Hematopoietic multipotent progenitor cell treated with erythropoietin and hydrocortisone succinate and interleukin-3 and kit ligand, for 6 days (in vitro differentiated cells): ENCODE results near the gene TMEM169.
A peak's percentile ranks its signal among the peaks of the same experiment; 100 is the strongest.
"Not testable (repeated sequence)": the region's sequence is repeated elsewhere in the genome, so short reads cannot be mapped to it uniquely, and the experiment has no call there.

Experiments
- DNase-seq: peaks from one replicate; pipeline ENCODE4 v3.0.0-alpha.2; 2015

TMEM169 gene

GRCh38 chr2:216072473-216072872 lies 9.2 kb upstream of the TMEM169 start:
- no peak for DNase-seq

- DNase-seq = peak; percentile 21
These were observed 7.9 kb upstream of the TMEM169 start for GRCh38 chr2:216073773-216074172.

GRCh38 chr2:216074380-216074779 lies 7.3 kb upstream of the TMEM169 start:
- no peak for DNase-seq

DNA sequence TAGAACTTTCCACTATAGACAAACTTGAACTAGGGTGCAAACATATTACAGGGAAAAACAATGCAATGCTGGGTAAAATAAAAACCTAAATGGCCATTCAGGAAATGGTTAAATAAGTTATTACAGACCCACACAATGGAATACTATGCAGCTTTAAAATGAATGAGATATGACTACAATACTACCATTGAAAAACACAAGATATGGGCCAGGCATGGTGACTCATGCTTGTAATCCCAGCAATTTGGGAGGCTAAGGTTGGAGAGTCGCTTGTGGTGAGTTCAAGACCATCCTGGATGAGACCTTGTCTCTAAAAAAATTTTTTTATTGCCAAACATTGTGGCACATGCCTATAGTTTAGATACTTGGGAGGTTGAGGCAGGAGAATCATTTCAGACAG lies 6.9 kb upstream of the TMEM169 start:
- DNase-seq = no peak

- no peak for DNase-seq
These were observed 5.9 kb upstream of the TMEM169 start for GRCh38 chr2:216075510-216076485.

DNA sequence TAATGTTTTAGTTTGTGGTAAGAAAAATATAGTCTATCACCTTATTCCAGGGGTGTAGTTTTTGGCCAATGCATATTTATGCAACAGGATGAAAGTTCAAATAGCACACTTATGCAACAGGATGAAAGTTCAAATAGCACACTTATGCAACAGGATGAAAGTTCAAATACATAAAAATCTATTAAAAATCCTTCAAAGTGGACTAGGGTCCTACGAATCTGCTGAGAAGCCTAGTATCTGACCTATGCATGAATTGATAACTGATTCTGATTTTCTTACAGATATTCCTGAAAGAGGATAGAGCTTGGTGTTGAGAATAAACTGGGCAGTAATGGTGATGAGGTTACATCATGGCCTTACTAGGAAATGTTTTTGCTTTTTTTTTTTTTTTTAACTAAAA lies 2.9 kb upstream of the TMEM169 start:
- DNase-seq = no peak

- not testable (repeated sequence) for DNase-seq
These were observed 1.7 kb upstream of the TMEM169 start for GRCh38 chr2:216080048-216080447.

DNA sequence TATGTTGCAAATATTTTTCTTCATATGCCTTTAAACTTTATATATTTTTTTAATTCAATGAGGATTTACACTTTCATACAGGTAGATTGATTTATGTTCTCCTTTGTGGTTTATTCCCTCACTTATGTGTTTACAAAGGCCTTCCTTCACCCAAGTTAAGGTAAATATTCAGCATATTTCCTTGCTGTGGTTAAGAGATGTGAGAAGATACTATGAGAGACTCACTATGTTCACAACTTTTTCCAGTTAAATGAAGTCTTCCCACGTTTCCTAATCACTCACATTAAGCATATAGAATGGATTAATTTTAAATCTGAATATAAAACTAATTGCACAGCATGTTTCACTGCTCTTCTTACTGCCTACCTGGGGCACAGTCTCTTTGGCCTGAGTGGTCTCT lies 707 bp upstream of the TMEM169 start:
- DNase-seq = no peak

DNA sequence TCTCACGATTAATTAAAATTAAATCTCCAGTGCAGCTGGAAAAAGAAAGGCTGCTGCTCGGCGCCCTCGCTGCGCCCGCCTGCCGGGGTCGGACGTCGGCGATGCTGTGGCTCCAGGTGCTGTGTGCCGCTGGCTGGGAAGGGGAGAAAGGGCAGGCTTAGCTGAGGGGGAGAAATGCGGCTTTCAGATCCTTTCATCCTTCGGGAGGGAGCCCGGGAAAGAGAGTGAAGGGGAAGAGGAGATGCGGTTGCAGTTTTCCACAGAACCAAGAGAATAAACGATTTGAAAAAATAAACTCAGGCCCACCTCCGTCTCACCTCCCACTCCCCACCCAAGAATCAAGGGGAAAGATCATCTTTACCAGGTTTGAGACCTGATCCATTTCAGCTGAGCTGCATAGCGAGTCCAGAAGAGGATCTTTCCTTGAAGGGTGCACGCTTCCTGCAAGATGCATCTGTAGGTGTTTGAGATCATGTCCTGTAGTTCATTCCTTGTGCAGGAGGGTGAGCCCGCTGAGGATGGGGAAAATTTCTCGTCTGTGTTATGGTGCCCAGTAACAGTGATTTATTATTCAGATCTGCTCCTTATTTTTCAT lies 495 bp downstream of the TMEM169 start:
- DNase-seq = no peak

DNA sequence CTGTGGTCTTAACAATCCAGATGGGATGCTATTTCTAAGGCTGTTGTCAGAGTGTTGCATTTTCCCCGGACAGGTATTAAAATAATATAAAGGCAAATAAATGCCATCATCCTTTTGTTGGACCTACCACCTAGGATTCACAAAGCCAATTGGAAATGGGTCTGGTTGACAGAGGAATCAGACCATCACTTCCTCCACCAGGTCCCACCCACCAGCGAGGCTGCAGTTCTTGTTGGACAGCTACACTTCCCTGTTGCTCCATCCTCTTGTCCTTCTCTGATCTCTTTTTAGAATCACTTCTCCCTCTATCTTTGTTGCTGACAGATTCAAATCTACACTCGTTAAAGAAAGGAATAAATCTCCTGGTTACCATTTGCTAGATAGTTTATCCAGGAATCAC lies 1.1 kb downstream of the TMEM169 start:
- DNase-seq = peak; percentile 40

GRCh38 chr2:216083464-216084281 lies 2.0 kb downstream of the TMEM169 start:
- DNase-seq = no peak

DNA sequence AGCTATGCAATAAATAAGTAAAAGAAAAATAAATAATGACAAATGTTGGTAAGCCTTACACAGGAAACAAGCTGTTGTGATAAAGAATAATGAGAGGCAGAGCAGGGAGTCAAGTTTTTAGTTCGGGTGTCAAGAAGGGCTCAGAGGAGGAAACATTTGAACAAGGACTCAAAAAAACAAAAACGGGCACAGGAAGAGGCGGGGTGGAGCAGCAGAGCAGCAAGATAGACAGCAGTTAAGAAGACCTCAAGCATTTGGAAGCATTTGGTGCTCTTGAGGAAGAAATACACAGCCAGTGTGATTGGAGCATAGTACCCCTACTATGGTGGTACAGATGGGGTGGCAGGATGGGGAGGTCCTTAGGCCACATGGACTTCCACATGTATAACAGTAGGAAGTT lies 2.8 kb downstream of the TMEM169 start:
- peak; percentile 66 for DNase-seq

DNA sequence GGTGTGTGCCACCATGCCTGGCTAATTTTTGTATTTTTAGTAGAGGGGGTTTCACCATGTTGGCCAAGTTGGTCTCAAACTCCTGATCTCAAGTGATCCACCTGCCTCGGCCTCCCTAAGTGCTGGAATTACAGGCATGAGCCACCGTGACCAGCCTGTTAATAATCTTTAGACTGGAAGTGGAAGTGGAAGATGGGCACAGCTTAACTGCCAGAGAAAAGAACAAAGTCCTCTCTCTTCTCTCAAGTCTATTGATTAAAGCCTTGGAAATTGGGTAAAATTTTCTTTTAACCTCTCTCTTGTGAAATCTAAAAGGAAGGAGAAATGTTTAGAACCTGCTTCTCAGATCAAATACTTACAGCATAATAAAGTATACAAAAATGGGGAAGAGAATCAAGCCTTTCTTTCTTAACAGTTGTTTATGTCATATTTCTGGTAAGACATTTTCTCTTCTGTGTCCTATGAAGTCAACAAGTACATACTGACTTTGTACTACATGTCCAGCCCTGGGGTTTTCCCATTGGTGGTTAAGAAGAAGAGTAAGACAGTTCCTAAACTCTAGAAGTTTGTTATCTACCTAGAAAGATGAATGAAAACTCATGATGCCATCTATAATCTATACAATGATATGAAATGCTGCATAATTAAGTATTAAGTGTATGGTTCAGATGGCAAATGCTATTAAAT lies 4.6 kb downstream of the TMEM169 start:
- no peak for DNase-seq

DNA sequence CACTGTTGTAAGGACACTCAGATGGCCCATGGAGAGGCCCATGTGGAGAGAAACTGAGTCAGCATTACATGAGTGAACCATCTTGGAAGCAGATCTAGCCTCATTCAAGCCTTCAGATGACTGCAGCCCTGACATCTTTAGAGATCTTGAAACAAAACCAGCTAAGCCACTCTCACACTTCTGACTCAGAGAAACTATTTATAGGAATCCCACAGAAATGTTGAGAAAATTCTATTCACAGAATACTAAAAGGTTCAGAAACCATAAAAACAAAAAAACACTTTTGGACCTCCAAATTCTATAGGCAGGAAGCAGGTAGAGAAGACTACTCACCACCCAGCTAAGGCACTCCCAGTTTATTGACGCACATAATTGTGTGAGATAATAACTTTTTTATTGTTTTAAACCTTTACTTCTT lies 8.7 kb downstream of the TMEM169 start:
- DNase-seq = no peak

- no peak for DNase-seq
These were observed 10.9 kb downstream of the TMEM169 start for GRCh38 chr2:216092646-216093045.

DNA sequence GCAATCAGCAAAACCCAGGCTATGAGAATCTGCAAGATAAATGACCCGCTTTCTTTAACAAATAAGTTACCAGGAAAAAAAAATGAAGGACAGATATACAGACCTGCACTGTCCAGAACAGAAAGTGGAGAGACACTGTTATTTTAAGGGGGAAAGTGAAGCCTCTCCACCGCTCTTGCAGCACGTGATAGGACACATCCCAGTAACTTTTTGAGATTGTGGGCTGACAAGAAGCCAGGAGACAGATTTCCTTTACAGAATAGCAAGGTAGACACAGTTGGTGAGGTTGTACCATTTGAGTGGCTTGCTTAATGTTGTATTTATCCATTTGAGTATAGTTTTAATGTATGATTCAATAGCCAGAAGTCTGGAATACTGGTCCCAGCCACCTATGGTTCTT lies 13.0 kb downstream of the TMEM169 start:
- DNase-seq = no peak

- DNase-seq = no peak
These were observed 17.0 kb downstream of the TMEM169 start for GRCh38 chr2:216098421-216099334.

DNA sequence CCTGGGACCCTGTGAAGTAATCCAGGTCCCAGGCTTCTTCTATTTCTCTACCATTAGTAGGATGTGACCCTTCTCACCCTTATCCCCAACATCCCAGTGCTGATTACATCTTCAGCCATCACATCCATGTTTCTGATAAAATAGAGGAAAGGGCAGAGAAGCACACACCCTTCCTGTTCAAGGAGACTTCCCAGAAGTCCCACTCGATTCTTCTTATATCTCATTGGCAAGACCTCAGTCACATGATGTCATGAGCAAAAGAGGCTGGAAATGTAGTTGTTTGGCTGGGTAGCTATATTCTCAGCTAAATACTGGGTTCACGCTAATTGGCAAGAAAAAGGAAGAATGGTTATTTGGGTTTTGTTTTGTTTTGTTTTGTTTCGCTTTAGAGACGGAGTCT lies 19.4 kb downstream of the TMEM169 start:
- no peak for DNase-seq

GRCh38 chr2:216103213-216103612 lies 21.5 kb downstream of the TMEM169 start:
- DNase-seq = no peak

DNA sequence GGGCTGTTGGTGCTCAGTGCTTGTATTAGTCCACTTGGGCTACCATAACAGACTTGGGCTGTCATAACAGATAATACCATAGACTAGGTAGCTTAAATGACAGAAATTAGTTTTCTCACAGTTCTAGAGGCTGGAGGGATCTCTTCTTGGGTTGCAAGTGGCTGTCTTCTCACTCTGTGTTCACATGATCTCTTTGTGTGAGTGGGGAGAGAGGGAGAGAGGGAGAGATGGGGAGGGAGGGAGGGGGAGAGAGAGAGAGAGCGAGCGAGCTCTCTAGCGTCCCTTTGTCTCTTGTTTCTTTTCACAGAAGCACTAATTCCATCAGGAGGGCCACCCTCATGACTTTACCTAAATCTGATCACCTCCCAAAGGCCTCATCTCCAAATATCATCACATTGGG lies 23.0 kb downstream of the TMEM169 start:
- no peak for DNase-seq

DNA sequence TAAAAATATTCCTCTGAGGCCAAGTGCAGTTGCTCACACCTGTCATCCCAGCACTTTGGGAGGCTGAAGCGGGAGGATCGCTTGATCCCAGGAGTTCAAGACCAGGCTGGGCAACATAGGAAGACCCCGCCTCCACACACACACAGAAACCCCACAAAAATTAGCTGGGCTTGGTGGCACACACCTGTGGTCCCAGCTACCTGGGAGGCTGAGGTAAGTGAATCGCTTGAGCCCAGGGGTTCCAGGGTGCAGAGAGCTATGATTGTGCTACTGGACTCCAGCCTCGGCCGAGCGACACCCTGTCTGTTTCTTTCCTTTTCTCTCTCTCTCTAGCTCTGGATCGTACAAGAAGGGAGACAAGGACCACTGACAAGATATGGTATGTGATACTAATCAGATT lies 25.6 kb downstream of the TMEM169 start:
- no peak for DNase-seq

DNA sequence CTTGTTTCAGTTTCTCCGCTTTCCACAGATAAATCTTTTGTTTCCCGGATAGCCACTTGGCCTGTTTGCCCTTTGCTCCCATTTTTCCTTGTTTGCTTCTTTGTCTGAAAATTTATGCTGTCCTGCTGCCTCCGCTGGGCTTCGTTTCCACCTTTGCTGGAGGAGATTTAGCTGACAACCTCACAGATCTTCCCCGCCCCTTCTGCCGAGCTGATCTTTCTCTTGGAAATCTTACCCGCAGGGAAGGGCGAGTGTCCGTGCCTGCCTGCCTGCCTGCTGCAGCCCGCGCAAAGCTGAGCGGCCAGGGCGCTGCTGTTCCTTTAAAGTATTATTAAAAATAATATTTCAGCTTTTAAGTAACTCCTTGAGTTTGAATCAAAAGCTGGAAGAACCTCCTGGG lies 26.0 kb downstream of the TMEM169 start:
- no peak for DNase-seq
